Measurements from ENCODE around the gene MOG. TPM values are rescaled to one million over a fixed set of nuclear protein-coding genes. Genes with fewer than 3 reads are reported as not detected.

Gene MOG
- total RNA-seq = not detected in 2 replicates

GRCh38 chr6:29656798-29657197, at the start of gene MOG:
Gene MOG, plus strand, starts transcription at chr6:29657092. Its CDS starts 118 bp downstream, at chr6:29657210.
- intact Hi-C loops (cut with micrococcal nuclease) = no loop called here

GRCh38 chr6:29608131-29608530, 48.8 kb upstream of the MOG start:
- intact Hi-C loops (cut with micrococcal nuclease) = no loop called here

GRCh38 chr6:29610540-29610939, 46.4 kb upstream of the MOG start:
- intact Hi-C loops (cut with micrococcal nuclease) = no loop called here

GRCh38 chr6:29611426-29611825, 45.5 kb upstream of the MOG start:
- intact Hi-C loops (cut with micrococcal nuclease) = no loop called here

- intact Hi-C loops (cut with micrococcal nuclease) = no loop called here
These were observed 38.9 kb upstream of the MOG start for GRCh38 chr6:29617782-29618554.

- intact Hi-C loops (cut with micrococcal nuclease) = no loop called here
These were observed 37.2 kb upstream of the MOG start for GRCh38 chr6:29619578-29620160.

GRCh38 chr6:29620630-29621029, 36.3 kb upstream of the MOG start:
- intact Hi-C loops (cut with micrococcal nuclease) = no loop called here

GRCh38 chr6:29624520-29624961, 32.4 kb upstream of the MOG start:
- intact Hi-C loops (cut with micrococcal nuclease) = no loop called here

GRCh38 chr6:29625337-29625930, 31.5 kb upstream of the MOG start:
- intact Hi-C loops (cut with micrococcal nuclease) = no loop called here

GRCh38 chr6:29626948-29627754, 29.7 kb upstream of the MOG start:
- intact Hi-C loops (cut with micrococcal nuclease) = no loop called here

- intact Hi-C loops (cut with micrococcal nuclease) = no loop called here
These were observed 29.0 kb upstream of the MOG start for GRCh38 chr6:29627755-29628418.

- intact Hi-C loops (cut with micrococcal nuclease) = no loop called here
These were observed 28.2 kb upstream of the MOG start for GRCh38 chr6:29628419-29629281.

GRCh38 chr6:29629571-29629970, 27.3 kb upstream of the MOG start:
- intact Hi-C loops (cut with micrococcal nuclease) = no loop called here

- intact Hi-C loops (cut with micrococcal nuclease) = no loop called here
These were observed 26.6 kb upstream of the MOG start for GRCh38 chr6:29630315-29630714.

- intact Hi-C loops (cut with micrococcal nuclease) = no loop called here
These were observed 25.6 kb upstream of the MOG start for GRCh38 chr6:29631209-29631810.

- intact Hi-C loops (cut with micrococcal nuclease) = loop anchor here (1.0 to 2.0 kb wide), 2 partner anchors 9 to 19 kb away; no protein-coding TSS in a partner anchor
These were observed 24.8 kb upstream of the MOG start for GRCh38 chr6:29631860-29632731.

GRCh38 chr6:29632789-29633533, 23.9 kb upstream of the MOG start, which contains the start of gene GABBR1:
Gene GABBR1, minus strand, starts transcription at chr6:29633183. Its CDS starts 798 bp downstream, at chr6:29632385.
- intact Hi-C loops (cut with micrococcal nuclease) = loop anchor here (1.0 to 2.0 kb wide), 2 partner anchors 8 to 18 kb away; no protein-coding TSS in a partner anchor

GRCh38 chr6:29633534-29633905, 23.4 kb upstream of the MOG start:
- intact Hi-C loops (cut with micrococcal nuclease) = loop anchor here (2.0 kb wide), 1 partner anchor 17 kb away; no protein-coding TSS in a partner anchor
